Neural progenitor cell (in vitro differentiated cells): ENCODE measurements around the gene SLC2A11.

Experiments
- EZH2phosphoT487 ChIP-seq: fragments of 200-600 bp; sonication (generic); IDR thresholded peaks from 2 replicates; pipeline ENCODE4 v1.6.1; 2017; ENCODE audit warnings: antibody characterized with exemption
- TF ChIP-seq, protein P1 (sequence below): fragments of 200-600 bp; sonication (generic); IDR thresholded peaks from 2 replicates; pipeline ENCODE4 v1.5.1; 2017; ENCODE audit warnings: antibody characterized with exemption, mild to moderate bottlenecking

DNA sequence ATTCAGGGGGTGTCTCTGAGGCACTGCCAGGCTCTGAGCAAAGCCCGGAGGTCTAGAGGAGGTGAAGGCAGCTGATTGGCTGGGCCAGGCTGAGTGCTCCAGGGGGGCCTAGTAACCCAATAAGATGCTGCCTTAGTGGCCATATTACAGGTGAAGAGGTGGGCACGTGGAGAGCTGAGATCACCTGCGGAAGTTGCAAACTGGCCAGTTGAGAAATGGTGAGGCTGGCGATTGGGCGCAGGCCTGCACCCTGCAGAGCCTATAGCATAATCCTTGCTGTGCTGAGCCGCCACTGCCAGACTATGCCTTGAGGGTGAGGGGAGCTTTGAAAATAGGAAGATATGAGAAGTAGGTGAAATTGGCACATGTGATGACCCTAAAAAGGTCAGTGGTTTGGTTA lies 40.5 kb upstream of the SLC2A11 start:
- TF ChIP-seq EZH2phosphoT487: no peak
- TF ChIP-seq, protein P1, sequence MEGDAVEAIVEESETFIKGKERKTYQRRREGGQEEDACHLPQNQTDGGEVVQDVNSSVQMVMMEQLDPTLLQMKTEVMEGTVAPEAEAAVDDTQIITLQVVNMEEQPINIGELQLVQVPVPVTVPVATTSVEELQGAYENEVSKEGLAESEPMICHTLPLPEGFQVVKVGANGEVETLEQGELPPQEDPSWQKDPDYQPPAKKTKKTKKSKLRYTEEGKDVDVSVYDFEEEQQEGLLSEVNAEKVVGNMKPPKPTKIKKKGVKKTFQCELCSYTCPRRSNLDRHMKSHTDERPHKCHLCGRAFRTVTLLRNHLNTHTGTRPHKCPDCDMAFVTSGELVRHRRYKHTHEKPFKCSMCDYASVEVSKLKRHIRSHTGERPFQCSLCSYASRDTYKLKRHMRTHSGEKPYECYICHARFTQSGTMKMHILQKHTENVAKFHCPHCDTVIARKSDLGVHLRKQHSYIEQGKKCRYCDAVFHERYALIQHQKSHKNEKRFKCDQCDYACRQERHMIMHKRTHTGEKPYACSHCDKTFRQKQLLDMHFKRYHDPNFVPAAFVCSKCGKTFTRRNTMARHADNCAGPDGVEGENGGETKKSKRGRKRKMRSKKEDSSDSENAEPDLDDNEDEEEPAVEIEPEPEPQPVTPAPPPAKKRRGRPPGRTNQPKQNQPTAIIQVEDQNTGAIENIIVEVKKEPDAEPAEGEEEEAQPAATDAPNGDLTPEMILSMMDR: no peak
